Measurements from ENCODE around the gene IL6ST. TPM values are rescaled to one million over a fixed set of nuclear protein-coding genes. Genes with fewer than 3 reads are reported as not detected.
"Not testable (repeated sequence)": the region's sequence is repeated elsewhere in the genome, so short reads cannot be mapped to it uniquely, and the experiment has no call there.

The IL6ST gene
- total RNA-seq, 1 donor, result 557 TPM

- no peak for TF ChIP-seq CTCF (IDR thresholded peaks at IDR 0.05; ENCODE audit: insufficient read depth, low read depth, low read length)
- H3K4me3 ChIP-seq (ENCODE audit: low read depth, low read length), result no peak overlapping the region
- DNase-seq (ENCODE audit: low read depth), result peak; percentile 86
Measured at GRCh38 chr5:56026863-56027300, 32.1 kb upstream of the IL6ST start.

- no peak for TF ChIP-seq CTCF (IDR thresholded peaks at IDR 0.05; ENCODE audit: insufficient read depth, low read depth, low read length)
- peak; percentile 52 for DNase-seq (ENCODE audit: low read depth)
Measured at GRCh38 chr5:56025151-56025885, 30.6 kb upstream of the IL6ST start.

GRCh38 chr5:56024810-56025150 is 30.0 kb upstream of the IL6ST start:
- no peak for DNase-seq (ENCODE audit: low read depth)
- H3K4me3 ChIP-seq (ENCODE audit: low read depth, low read length), result no peak overlapping the region
- no peak for TF ChIP-seq CTCF (IDR thresholded peaks at IDR 0.05; ENCODE audit: insufficient read depth, low read depth, low read length)

More at GRCh38 chr5:56025151-56025885, 30.6 kb upstream of the IL6ST start:
- no peak overlapping the region for H3K4me3 ChIP-seq (ENCODE audit: low read depth, low read length)

GRCh38 chr5:56023296-56023695 is 28.5 kb upstream of the IL6ST start:
- TF ChIP-seq CTCF (IDR thresholded peaks at IDR 0.05; ENCODE audit: insufficient read depth, low read depth, low read length), result no peak
- H3K4me3 ChIP-seq (ENCODE audit: low read depth, low read length), result no peak overlapping the region
- no peak for DNase-seq (ENCODE audit: low read depth)

- peak; percentile 96 for DNase-seq (ENCODE audit: low read depth)
- no peak overlapping the region for H3K4me3 ChIP-seq (ENCODE audit: low read depth, low read length)
- no peak for TF ChIP-seq CTCF (IDR thresholded peaks at IDR 0.05; ENCODE audit: insufficient read depth, low read depth, low read length)
Measured at GRCh38 chr5:56019306-56020272, 24.8 kb upstream of the IL6ST start.

- no peak for TF ChIP-seq CTCF (IDR thresholded peaks at IDR 0.05; ENCODE audit: insufficient read depth, low read depth, low read length)
- DNase-seq (ENCODE audit: low read depth), result no peak
- no peak overlapping the region for H3K4me3 ChIP-seq (ENCODE audit: low read depth, low read length)
Measured at GRCh38 chr5:56018832-56019231, 24.1 kb upstream of the IL6ST start.

- H3K4me3 ChIP-seq (ENCODE audit: low read depth, low read length); DNase-seq (ENCODE audit: low read depth): not testable (repeated sequence)
Measured at GRCh38 chr5:56014701-56015100, 19.9 kb upstream of the IL6ST start.

- H3K4me3 ChIP-seq (ENCODE audit: low read depth, low read length); DNase-seq (ENCODE audit: low read depth): not testable (repeated sequence)
Measured at GRCh38 chr5:56013939-56014338, 19.2 kb upstream of the IL6ST start.
